WTC11 (cell line): ENCODE measurements around the gene SEMA6B. TPM values are rescaled to one million over a fixed set of nuclear protein-coding genes. Genes with fewer than 3 reads are reported as not detected.

Experiments
- ATAC-seq: fragments of 200-7000 bp; cut with Tn5 transposase; 2 replicates; pipeline ENCODE4 v1.10.0; 2021; ENCODE audit warnings: mild to moderate bottlenecking, moderate library complexity
- CTCF ChIA-PET: fragments of 300-600 bp; sonication (Branson Sonifier 250); formaldehyde crosslinking; loops from one replicate; lab custom pipeline; 2021; ENCODE audit warnings: antibody characterized with exemption; lab: Charles Lee
- POLR2A ChIA-PET: fragments of 350-600 bp; sonication (Branson Sonifier 250); formaldehyde crosslinking; loops from one replicate; lab custom pipeline; 2021; ENCODE audit warnings: antibody characterized with exemption; lab: Charles Lee
- DNase-seq: peaks from one replicate; pipeline ENCODE4 v3.0.0; 2021; ENCODE audit warnings: low spot score
- H3K27ac Mint-ChIP-seq: 2 replicates; pipeline ENCODE4 v1.8.0; 2021; ENCODE audit warnings: mixed read lengths
- H3K27me3 Mint-ChIP-seq: 2 replicates; pipeline ENCODE4 v1.8.0; 2021; ENCODE audit warnings: low read depth, mild to moderate bottlenecking, moderate library complexity, mixed read lengths
- H3K36me3 Mint-ChIP-seq: 2 replicates; pipeline ENCODE4 v1.8.0; 2021; ENCODE audit warnings: mixed read lengths
- H3K4me1 Mint-ChIP-seq: 2 replicates; pipeline ENCODE4 v1.8.0; 2022; ENCODE audit warnings: mixed read lengths
- H3K4me3 Mint-ChIP-seq: 2 replicates; pipeline ENCODE4 v1.8.0; 2021; ENCODE audit warnings: mild to moderate bottlenecking, moderate library complexity, mixed read lengths
- H3K9me3 Mint-ChIP-seq: 2 replicates; pipeline ENCODE4 v1.8.0; 2021; ENCODE audit warnings: mixed read lengths
- FOXP1 ChIP-seq: sonication (generic); formaldehyde crosslinking; IDR thresholded peaks from 2 replicates; pipeline ENCODE4 v1.8.0; 2022; ENCODE audit warnings: missing genetic modification reagents, mild to moderate bottlenecking, moderate library complexity, borderline replicate concordance
- MYBL2 ChIP-seq: sonication (generic); formaldehyde crosslinking; IDR thresholded peaks from 2 replicates; pipeline ENCODE4 v1.8.1; 2023; ENCODE audit warnings: mild to moderate bottlenecking, moderate library complexity, missing genetic modification reagents
- NFATC4 ChIP-seq: fragments of 250-450 bp; sonication (Bioruptor Pico); IDR thresholded peaks from 2 replicates; pipeline ENCODE4 v1.9.0; 2021; ENCODE audit warnings: mild to moderate bottlenecking
- SP1 ChIP-seq: sonication (generic); formaldehyde crosslinking; conservative IDR thresholded peaks from 2 replicates; pipeline ENCODE4 v1.8.1; 2022; ENCODE audit warnings: missing genetic modification reagents
- TCF7 ChIP-seq: sonication (generic); formaldehyde crosslinking; IDR thresholded peaks from 2 replicates; pipeline ENCODE4 v1.8.0; 2022; ENCODE audit warnings: mild to moderate bottlenecking, low read depth, missing genetic modification reagents, moderate library complexity
- ZNF121 ChIP-seq: sonication (generic); formaldehyde crosslinking; IDR thresholded peaks from 2 replicates; pipeline ENCODE4 v1.8.0; 2023; ENCODE audit warnings: missing genetic modification reagents
- ZNF138 ChIP-seq: sonication (generic); formaldehyde crosslinking; conservative IDR thresholded peaks from 2 replicates; pipeline ENCODE4 v1.8.1; 2022; ENCODE audit warnings: mild to moderate bottlenecking, moderate library complexity, missing genetic modification reagents
- ZNF232 ChIP-seq: sonication (generic); formaldehyde crosslinking; IDR thresholded peaks from 2 replicates; pipeline ENCODE4 v1.8.0; 2022; ENCODE audit warnings: mild to moderate bottlenecking, missing genetic modification reagents
- ZNF396 ChIP-seq: fragments of 250-450 bp; sonication (Bioruptor Pico); IDR thresholded peaks from 2 replicates; pipeline ENCODE4 v1.8.0; 2021; ENCODE audit warnings: mild to moderate bottlenecking, moderate library complexity, borderline replicate concordance
- ZSCAN18 ChIP-seq: fragments of 250-450 bp; sonication (Bioruptor Pico); IDR thresholded peaks from 2 replicates; pipeline ENCODE4 v2.1.2; 2022; ENCODE audit warnings: mild to moderate bottlenecking, moderate library complexity
- total RNA-seq: library from RNA; stranded (reverse); gene quantifications from 3 replicates; pipeline ENCODE4 v1.2.3, GENCODE V29; 2021
- TF ChIP-seq, protein P1 (sequence below): sonication (generic); formaldehyde crosslinking; IDR thresholded peaks from 2 replicates; pipeline ENCODE4 v1.8.0; 2022; ENCODE audit warnings: mild to moderate bottlenecking, missing genetic modification reagents
- TF ChIP-seq, protein P2 (sequence below): sonication (generic); formaldehyde crosslinking; IDR thresholded peaks from 2 replicates; pipeline ENCODE4 v1.8.0; 2022; ENCODE audit warnings: mild to moderate bottlenecking, missing genetic modification reagents
- TF ChIP-seq, protein P3 (sequence below): sonication (generic); formaldehyde crosslinking; IDR thresholded peaks from 2 replicates; pipeline ENCODE4 v1.8.1; 2022; ENCODE audit warnings: mild to moderate bottlenecking, moderate library complexity, missing genetic modification reagents
- TF ChIP-seq, protein P4 (sequence below): sonication (generic); formaldehyde crosslinking; IDR thresholded peaks from 2 replicates; pipeline ENCODE4 v1.8.0; 2023; ENCODE audit warnings: missing genetic modification reagents

The SEMA6B gene
- total RNA-seq, 1 experiment from 2014 or later, result 45.1 TPM

DNA sequence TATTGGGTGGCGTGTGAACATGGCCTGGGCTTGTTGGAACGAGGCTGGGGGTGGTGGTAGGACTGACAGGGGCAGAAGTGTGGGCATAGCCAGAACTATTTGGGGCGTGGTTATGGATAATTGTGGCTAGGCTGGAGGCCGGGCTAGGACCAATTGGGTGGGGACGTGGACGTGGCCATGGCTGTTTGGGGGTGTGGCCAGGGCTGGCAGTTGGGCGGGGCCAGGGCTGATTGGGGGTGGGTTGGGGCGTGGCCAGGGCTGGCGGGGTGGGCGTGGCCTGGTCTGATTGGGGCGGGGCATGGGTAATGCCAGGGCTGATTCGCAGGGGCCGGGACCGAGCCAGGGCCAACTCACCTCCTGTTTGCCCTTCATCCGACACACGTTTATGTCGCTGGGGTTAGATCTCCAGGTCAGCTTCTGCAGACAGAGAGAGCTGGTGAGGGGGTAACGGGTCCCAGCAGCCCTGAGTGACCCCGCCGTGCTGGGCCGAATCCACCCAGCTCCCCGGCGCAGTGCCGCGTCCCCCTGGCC is 2.8 kb downstream of the SEMA6B start (continued):
- TF ChIP-seq ZNF396 (CRISPR knock-in tag) (no peak), ZNF121 (no peak)

DNA sequence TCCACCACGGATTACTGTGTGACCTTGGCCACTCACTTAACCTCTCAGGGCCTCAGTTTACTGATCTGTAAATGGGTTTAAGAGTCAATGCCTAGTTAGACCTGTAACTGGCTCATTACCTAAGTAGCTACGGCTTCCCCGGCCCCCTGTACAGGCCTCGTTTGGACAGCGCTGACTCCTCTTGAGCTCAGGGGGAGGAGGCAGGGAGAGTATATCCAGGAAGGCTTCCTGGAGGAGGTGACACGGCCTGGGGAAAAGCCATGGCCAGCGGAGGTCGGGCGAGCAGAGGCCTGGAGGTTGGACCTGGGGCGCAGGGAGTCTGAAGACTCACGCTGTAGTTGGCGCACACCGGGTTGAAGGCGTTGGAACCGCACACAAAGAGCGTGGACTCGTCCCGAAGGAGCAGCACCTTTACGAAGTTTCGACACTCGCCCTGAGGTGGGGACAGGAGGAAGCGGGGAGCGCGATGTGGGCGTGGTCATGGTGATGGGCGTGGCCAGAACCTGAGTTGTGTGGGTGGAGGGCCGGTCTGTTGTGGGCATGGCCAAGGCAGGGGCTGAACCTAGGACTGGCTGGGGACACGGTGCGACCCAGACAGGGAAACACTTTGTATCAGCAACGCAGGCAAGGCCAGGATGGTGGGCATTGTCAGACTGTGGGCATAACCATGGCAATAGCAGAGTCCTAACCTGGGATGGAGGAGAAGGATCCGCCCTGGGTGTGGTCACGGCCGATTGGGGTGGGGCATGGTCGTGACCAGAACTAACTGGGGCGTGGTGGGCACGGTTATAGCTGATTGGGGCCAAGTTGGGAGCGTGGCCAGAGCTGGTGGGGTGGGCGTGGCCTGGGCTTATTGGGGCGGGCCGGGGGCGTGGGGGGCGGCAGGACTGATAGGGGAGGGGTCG is 3.6 kb downstream of the SEMA6B start:
- CTCF ChIA-PET, result interaction anchor here (0.5 to 1.7 kb wide), 12 partner anchors 11 to 235 kb away, joined by 3 to 13 read pairs (median 4); partner anchors contain the start of gene PLIN5
- H3K36me3 Mint-ChIP-seq, result peaks cover 35% of the 10 kb centered on the region
- peak overlapping the region; percentile 89 for H3K27ac Mint-ChIP-seq
- TF ChIP-seq SP1, result 0 out of 2 replicates have a peak, but pooled peaks have one; percentile 44
- TF ChIP-seq, protein P1, sequence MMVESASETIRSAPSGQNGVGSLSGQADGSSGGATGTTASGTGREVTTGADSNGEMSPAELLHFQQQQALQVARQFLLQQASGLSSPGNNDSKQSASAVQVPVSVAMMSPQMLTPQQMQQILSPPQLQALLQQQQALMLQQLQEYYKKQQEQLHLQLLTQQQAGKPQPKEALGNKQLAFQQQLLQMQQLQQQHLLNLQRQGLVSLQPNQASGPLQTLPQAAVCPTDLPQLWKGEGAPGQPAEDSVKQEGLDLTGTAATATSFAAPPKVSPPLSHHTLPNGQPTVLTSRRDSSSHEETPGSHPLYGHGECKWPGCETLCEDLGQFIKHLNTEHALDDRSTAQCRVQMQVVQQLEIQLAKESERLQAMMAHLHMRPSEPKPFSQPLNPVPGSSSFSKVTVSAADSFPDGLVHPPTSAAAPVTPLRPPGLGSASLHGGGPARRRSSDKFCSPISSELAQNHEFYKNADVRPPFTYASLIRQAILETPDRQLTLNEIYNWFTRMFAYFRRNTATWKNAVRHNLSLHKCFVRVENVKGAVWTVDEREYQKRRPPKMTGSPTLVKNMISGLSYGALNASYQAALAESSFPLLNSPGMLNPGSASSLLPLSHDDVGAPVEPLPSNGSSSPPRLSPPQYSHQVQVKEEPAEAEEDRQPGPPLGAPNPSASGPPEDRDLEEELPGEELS (CRISPR knock-in tag), result 0 out of 2 replicates have a peak, but pooled peaks have one; percentile 19
- no peak for TF ChIP-seq MYBL2 (CRISPR knock-in tag)
- TF ChIP-seq, all 79 proteins: peak for 2
- peaks cover 2% of the 10 kb centered on the region; the same call in 1 of the 2 replicates for H3K27me3 Mint-ChIP-seq
- POLR2A ChIA-PET, result interaction anchor here (1.1 kb wide), 1 partner anchor 112 kb away, joined by 4 read pairs; no protein-coding TSS in a partner anchor
- peaks cover 9% of the 10 kb centered on the region for H3K4me1 Mint-ChIP-seq
- peak; percentile 75 for ATAC-seq
- no peaks in the 10 kb centered on the region for H3K9me3 Mint-ChIP-seq
- peak; percentile 80 for DNase-seq
- H3K4me3 Mint-ChIP-seq, result peak overlapping the region; percentile 40; the same call in 1 of the 2 replicates

DNA sequence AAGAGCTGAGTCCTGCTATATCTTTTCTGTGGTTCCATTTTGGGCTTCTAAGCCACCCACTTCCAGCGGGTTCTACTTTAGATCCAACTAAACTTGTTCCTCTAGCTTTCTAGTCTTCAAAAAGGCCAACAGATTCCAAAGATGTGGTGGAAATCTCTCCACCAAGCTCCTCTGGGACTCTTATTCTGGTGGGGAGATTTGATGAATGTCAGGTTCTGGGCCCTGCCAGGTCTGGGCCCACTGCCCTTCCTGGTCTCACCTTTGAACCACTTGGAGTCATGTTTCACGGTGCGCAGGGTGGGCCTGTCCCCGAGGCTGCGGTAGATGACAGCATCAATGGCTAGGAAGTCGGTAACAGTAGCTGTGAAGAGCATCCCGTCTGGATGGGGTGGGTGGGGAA is 4.8 kb downstream of the SEMA6B start:
- peaks cover 9% of the 10 kb centered on the region for H3K4me1 Mint-ChIP-seq
- no peak overlapping the region for H3K27ac Mint-ChIP-seq
- POLR2A ChIA-PET, result no interaction called here
- TF ChIP-seq ZNF396 (CRISPR knock-in tag) (no peak), TCF7 (no peak), ZSCAN18 (CRISPR knock-in tag) (no peak), FOXP1 (CRISPR knock-in tag) (no peak), NFATC4 (CRISPR knock-in tag) (no peak), ZNF232 (CRISPR knock-in tag) (no peak)
- TF ChIP-seq, protein P2, sequence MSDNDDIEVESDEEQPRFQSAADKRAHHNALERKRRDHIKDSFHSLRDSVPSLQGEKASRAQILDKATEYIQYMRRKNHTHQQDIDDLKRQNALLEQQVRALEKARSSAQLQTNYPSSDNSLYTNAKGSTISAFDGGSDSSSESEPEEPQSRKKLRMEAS (CRISPR knock-in tag), result no peak
- H3K36me3 Mint-ChIP-seq, result peaks cover 40% of the 10 kb centered on the region
- DNase-seq, result no peak
- H3K27me3 Mint-ChIP-seq, result peaks cover 2% of the 10 kb centered on the region; the same call in 1 of the 2 replicates
- H3K4me3 Mint-ChIP-seq, result no peak overlapping the region
- no peaks in the 10 kb centered on the region for H3K9me3 Mint-ChIP-seq
- CTCF ChIA-PET, result no interaction called here
- no peak for ATAC-seq

GRCh38 chr19:4553775-4554174 is 5.7 kb downstream of the SEMA6B start:
- peaks cover 2% of the 10 kb centered on the region; the same call in 1 of the 2 replicates for H3K27me3 Mint-ChIP-seq
- ATAC-seq (no peak), DNase-seq (no peak)
- H3K27ac Mint-ChIP-seq, result no peak overlapping the region
- peaks cover 44% of the 10 kb centered on the region for H3K36me3 Mint-ChIP-seq
- H3K9me3 Mint-ChIP-seq, result no peaks in the 10 kb centered on the region
- H3K4me3 Mint-ChIP-seq, result no peak overlapping the region
- H3K4me1 Mint-ChIP-seq, result peaks cover 9% of the 10 kb centered on the region
- POLR2A ChIA-PET, result no interaction called here
- TF ChIP-seq, protein P3, sequence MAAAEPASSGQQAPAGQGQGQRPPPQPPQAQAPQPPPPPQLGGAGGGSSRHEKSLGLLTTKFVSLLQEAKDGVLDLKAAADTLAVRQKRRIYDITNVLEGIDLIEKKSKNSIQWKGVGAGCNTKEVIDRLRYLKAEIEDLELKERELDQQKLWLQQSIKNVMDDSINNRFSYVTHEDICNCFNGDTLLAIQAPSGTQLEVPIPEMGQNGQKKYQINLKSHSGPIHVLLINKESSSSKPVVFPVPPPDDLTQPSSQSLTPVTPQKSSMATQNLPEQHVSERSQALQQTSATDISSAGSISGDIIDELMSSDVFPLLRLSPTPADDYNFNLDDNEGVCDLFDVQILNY, result no peak
- TF ChIP-seq, protein P4, sequence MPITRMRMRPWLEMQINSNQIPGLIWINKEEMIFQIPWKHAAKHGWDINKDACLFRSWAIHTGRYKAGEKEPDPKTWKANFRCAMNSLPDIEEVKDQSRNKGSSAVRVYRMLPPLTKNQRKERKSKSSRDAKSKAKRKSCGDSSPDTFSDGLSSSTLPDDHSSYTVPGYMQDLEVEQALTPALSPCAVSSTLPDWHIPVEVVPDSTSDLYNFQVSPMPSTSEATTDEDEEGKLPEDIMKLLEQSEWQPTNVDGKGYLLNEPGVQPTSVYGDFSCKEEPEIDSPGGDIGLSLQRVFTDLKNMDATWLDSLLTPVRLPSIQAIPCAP (CRISPR knock-in tag), result no peak
- no peak for TF ChIP-seq ZNF138 (CRISPR knock-in tag)
- CTCF ChIA-PET, result no interaction called here
